Endothelial cell of umbilical vein (primary cell): Measurements from ENCODE around the gene SRSF1. TPM values are rescaled to one million over a fixed set of nuclear protein-coding genes. Genes with fewer than 3 reads are reported as not detected.
"Not testable (repeated sequence)": the region's sequence is repeated elsewhere in the genome, so short reads cannot be mapped to it uniquely, and the experiment has no call there.

Experiments
- BruUV-seq: library from RNA; stranded (reverse); fragments of 400-500 nt; replicated peaks from 2 replicates; lab custom pipeline; 2021; lab: Mats Ljungman, UMichigan
- CTCF ChIA-PET: fragments of 300-600, 350-600 bp; sonication (Branson Sonifier 250); formaldehyde crosslinking; loops from one replicate; lab custom pipeline; 2021; ENCODE audit warnings: antibody characterized with exemption, inconsistent platforms; lab: Charles Lee
- POLR2A ChIA-PET: fragments of 300-600, 350-600 bp; sonication (Branson Sonifier 250); formaldehyde crosslinking; loops from one replicate; lab custom pipeline; 2021; ENCODE audit warnings: antibody characterized with exemption, inconsistent platforms; lab: Charles Lee
- DNase-seq: peaks from one replicate; pipeline ENCODE4 v3.0.0-alpha.2; 2011; ENCODE audit warnings: low read depth, low spot score
- FAIRE-seq: peaks from 2 replicates; lab custom pipeline; 2011; peaks lifted over from hg19 to GRCh38; lab: Jason Lieb, UNC
- H2AFZ ChIP-seq: 2 replicates; pipeline ENCODE4 v1.6.0; 2012; ENCODE audit warnings: low read depth, low read length, control low read depth, inconsistent platforms
- H3K27ac ChIP-seq: 2 replicates; pipeline ENCODE4 v1.5.1; 2011; ENCODE audit warnings: low read depth, mild to moderate bottlenecking, control low read depth, low read length, moderate library complexity; ENCODE audit not compliant: insufficient read depth
- H3K27me3 ChIP-seq, 2 experiments: 2 replicates each; pipeline versions ENCODE4 v1.6.0 to v1.6.1; 2011; ENCODE audit warnings: low read length in 2 of 2, mixed read lengths in 1 of 2; ENCODE audit not compliant: control insufficient read depth in 2 of 2, insufficient read depth in 2 of 2
- H3K36me3 ChIP-seq, 2 experiments: 2 replicates in 1 of 2; 3 replicates in 1 of 2; pipeline ENCODE4 v1.5.1; 2011; ENCODE audit warnings: low read length in 2 of 2, mild to moderate bottlenecking in 1 of 2, moderate library complexity in 1 of 2; ENCODE audit not compliant: control insufficient read depth in 2 of 2, insufficient read depth in 2 of 2; ENCODE audit errors: extremely low read depth in 1 of 2
- H3K4me1 ChIP-seq: 3 replicates; pipeline ENCODE4 v1.5.1; 2011; ENCODE audit warnings: mild to moderate bottlenecking, low read length; ENCODE audit not compliant: control insufficient read depth, insufficient read depth; ENCODE audit errors: extremely low read depth
- H3K4me2 ChIP-seq: 2 replicates; pipeline ENCODE4 v1.6.1; 2011; ENCODE audit warnings: low read length, control low read depth, mixed read lengths; ENCODE audit not compliant: insufficient read depth
- H3K4me3 ChIP-seq, 3 experiments: fragments of 200-600 bp in 1 of 3; sonication (generic), shearing (Covaris generic) in 1 of 3; replicated peaks in 1 of 3; 2 replicates each; pipeline ENCODE4 v1.5.1; 2011 to 2016; ENCODE audit warnings: control low read depth in 3 of 3, low read length in 3 of 3, mild to moderate bottlenecking in 2 of 3, inconsistent platforms in 1 of 3, low read depth in 1 of 3, moderate library complexity in 1 of 3; ENCODE audit not compliant: insufficient read depth in 1 of 3
- H3K79me2 ChIP-seq: 2 replicates; pipeline ENCODE4 v1.6.0; 2012; ENCODE audit warnings: low read length, inconsistent platforms; ENCODE audit not compliant: control insufficient read depth, insufficient read depth
- H3K9ac ChIP-seq: replicated peaks from 2 replicates; pipeline ENCODE3; 2011; ENCODE audit warnings: low read length, control low read depth; ENCODE audit not compliant: insufficient read depth; ENCODE audit errors: extremely low read depth
- H3K9me1 ChIP-seq: replicated peaks from 3 replicates; pipeline ENCODE4 v1.6.0; 2011; ENCODE audit warnings: mild to moderate bottlenecking, low read length; ENCODE audit not compliant: control insufficient read depth, insufficient read depth; ENCODE audit errors: extremely low read depth
- H3K9me3 ChIP-seq: replicated peaks from 2 replicates; pipeline ENCODE4 v1.5.1; 2012; ENCODE audit warnings: low read length, inconsistent platforms; ENCODE audit not compliant: control insufficient read depth, insufficient read depth
- H4K20me1 ChIP-seq: replicated peaks from 2 replicates; pipeline ENCODE3; 2011; ENCODE audit warnings: mild to moderate bottlenecking, low read length; ENCODE audit not compliant: control insufficient read depth, insufficient read depth; ENCODE audit errors: extremely low read depth
- EZH2 ChIP-seq: IDR thresholded peaks from 2 replicates; pipeline ENCODE4 v1.6.1; 2012; ENCODE audit warnings: borderline replicate concordance, low read depth, mild to moderate bottlenecking, moderate library complexity, low read length, inconsistent platforms; ENCODE audit not compliant: severe bottlenecking
- FOS ChIP-seq: IDR thresholded peaks from 2 replicates; pipeline ENCODE4 v1.6.1; 2011; ENCODE audit warnings: mild to moderate bottlenecking, low read length, moderate library complexity, borderline replicate concordance; ENCODE audit not compliant: insufficient read depth
- GATA2 ChIP-seq: IDR thresholded peaks from 2 replicates; pipeline ENCODE4 v1.7.0; 2011; ENCODE audit warnings: low read depth, mild to moderate bottlenecking, moderate library complexity, mixed read lengths, low read length; ENCODE audit not compliant: insufficient read length, insufficient read depth
- JUN ChIP-seq: IDR thresholded peaks from 2 replicates; pipeline ENCODE4 v1.6.1; 2011; ENCODE audit warnings: borderline replicate concordance, low read depth; ENCODE audit not compliant: insufficient read length, insufficient read depth
- MAX ChIP-seq: IDR thresholded peaks from 2 replicates; pipeline ENCODE4 v1.6.1; 2011; ENCODE audit not compliant: insufficient read depth, insufficient read length
- MYC ChIP-seq: IDR thresholded peaks from one replicate; pipeline ENCODE4 v1.6.1; 2011; ENCODE audit warnings: mild to moderate bottlenecking, low read depth, low read length
- POLR2A ChIP-seq: IDR thresholded peaks from 2 replicates; pipeline ENCODE4 v1.6.1; 2012; ENCODE audit warnings: low read depth, mild to moderate bottlenecking, control low read depth, low read length
- POLR2AphosphoS5 ChIP-seq: IDR thresholded peaks from 2 replicates; pipeline ENCODE4 v1.6.1; 2012; ENCODE audit warnings: low read depth, mild to moderate bottlenecking, control low read depth, low read length, moderate library complexity; ENCODE audit not compliant: insufficient read depth
- dilution Hi-C: fragments of 300-500 bp; cut with MboI; formaldehyde crosslinking; loops from one replicate; pipeline ENCODE4 v1.15.0; 2019; ENCODE audit warnings: low sequenced_read_pairs; ENCODE audit not compliant: extremely low pct_ligation_motif_present
- intact Hi-C: fragments of 100-400 bp; cut with micrococcal nuclease; formaldehyde crosslinking; loops from one replicate; pipeline ENCODE4 v1.10.0; 2022
- polyA plus RNA-seq, 4 experiments: library from polyadenylated mRNA; depleted of rRNA in 3 of 4; stranded (reverse) in 3 of 4; unstranded in 1 of 4; fragments of >200 nt; gene quantifications; 2 replicates each; pipeline versions ENCODE4 v1.2.1 to v1.2.3, GENCODE V29; 2011 to 2012; ENCODE audit warnings: missing spikeins in 1 of 4
- total RNA-seq: library from RNA; stranded (reverse); gene quantifications from 2 replicates; pipeline ENCODE4 v1.2.3, GENCODE V29; 2021
- TF ChIP-seq, protein P1 (sequence below), 2 donors: IDR thresholded peaks; 1 replicate in 1 of 2; 2 replicates in 1 of 2; pipeline ENCODE4 v1.5.1; 2011; ENCODE audit warnings: low read length in 2 of 2, mild to moderate bottlenecking in 2 of 2, moderate library complexity in 2 of 2, control low read depth in 1 of 2, inconsistent platforms in 1 of 2, low read depth in 1 of 2; ENCODE audit not compliant: insufficient read depth in 1 of 2; ENCODE audit errors: extremely low read depth in 1 of 2

Gene SRSF1
- total and polyA plus RNA-seq, 2 donors (not counting 3 experiments of a cell fraction or from before 2014, with no cell fraction given) = 133 to 316 TPM

GRCh38 chr17:57959929-57960328 is 47.1 kb downstream of the SRSF1 start:
- dilution Hi-C loops = no loop called here
- Histone ChIP-seq H4K20me1 (no peaks in the 10 kb centered on the region), H3K9me1 (no peaks in the 10 kb centered on the region), H3K9ac (no peak overlapping the region), H3K4me2 (no peak overlapping the region), H3K9me3 (no peaks in the 10 kb centered on the region), H3K79me2 (no peaks in the 10 kb centered on the region), H3K4me3 (no peak overlapping the region), H2AFZ (no peak overlapping the region), H3K27ac (no peak overlapping the region), H3K4me1 (peaks cover 4% of the 10 kb centered on the region), H3K27me3 (peaks cover 2 to 7% of the 10 kb centered on the region in 2 experiments), H3K36me3 (no peaks in the 10 kb centered on the region)
- intact Hi-C loops = no loop called here
- ChIA-PET CTCF (interaction anchor here (1.1 to 1.6 kb wide), 3 partner anchors 40 to 84 kb away, joined by 3 to 5 read pairs (median 4); no protein-coding TSS in a partner anchor), POLR2A (no interaction called here)
- FAIRE-seq (no peak), DNase-seq (no peak)
- BruUV-seq = no TSS peak
- TF ChIP-seq EZH2 (no peak), POLR2AphosphoS5 (no peak), FOS (no peak), MAX (no peak), MYC (no peak), POLR2A (no peak), GATA2 (no peak), JUN (no peak)
- TF ChIP-seq, protein P1, sequence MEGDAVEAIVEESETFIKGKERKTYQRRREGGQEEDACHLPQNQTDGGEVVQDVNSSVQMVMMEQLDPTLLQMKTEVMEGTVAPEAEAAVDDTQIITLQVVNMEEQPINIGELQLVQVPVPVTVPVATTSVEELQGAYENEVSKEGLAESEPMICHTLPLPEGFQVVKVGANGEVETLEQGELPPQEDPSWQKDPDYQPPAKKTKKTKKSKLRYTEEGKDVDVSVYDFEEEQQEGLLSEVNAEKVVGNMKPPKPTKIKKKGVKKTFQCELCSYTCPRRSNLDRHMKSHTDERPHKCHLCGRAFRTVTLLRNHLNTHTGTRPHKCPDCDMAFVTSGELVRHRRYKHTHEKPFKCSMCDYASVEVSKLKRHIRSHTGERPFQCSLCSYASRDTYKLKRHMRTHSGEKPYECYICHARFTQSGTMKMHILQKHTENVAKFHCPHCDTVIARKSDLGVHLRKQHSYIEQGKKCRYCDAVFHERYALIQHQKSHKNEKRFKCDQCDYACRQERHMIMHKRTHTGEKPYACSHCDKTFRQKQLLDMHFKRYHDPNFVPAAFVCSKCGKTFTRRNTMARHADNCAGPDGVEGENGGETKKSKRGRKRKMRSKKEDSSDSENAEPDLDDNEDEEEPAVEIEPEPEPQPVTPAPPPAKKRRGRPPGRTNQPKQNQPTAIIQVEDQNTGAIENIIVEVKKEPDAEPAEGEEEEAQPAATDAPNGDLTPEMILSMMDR (IDR thresholded peaks at IDR 0.05; ENCODE audit: extremely low read depth in 1 of 2, insufficient read depth in 1 of 2, low read depth in 1 of 2, low read length in 2 of 2) = no peak

GRCh38 chr17:57958391-57958790 is 48.7 kb downstream of the SRSF1 start:
- H3K4me3 ChIP-seq, H3K4me2 ChIP-seq, CTCF ChIA-PET, H3K36me3 ChIP-seq, H3K9ac ChIP-seq, BruUV-seq, H3K9me3 ChIP-seq, dilution Hi-C loops, H3K79me2 ChIP-seq, H4K20me1 ChIP-seq, H2AFZ ChIP-seq, FAIRE-seq, H3K9me1 ChIP-seq, DNase-seq, POLR2A ChIA-PET, H3K27ac ChIP-seq, H3K27me3 ChIP-seq, intact Hi-C loops: not testable (repeated sequence)
- peaks cover 12% of the 10 kb centered on the region for H3K4me1 ChIP-seq
